HG03103 (cell line): ENCODE measurements around the gene MSRB3.

Experiments used
- ATAC-seq: cut with Tn5 transposase; IDR thresholded peaks from one replicate; pipeline ENCODE4 v1.9.1; 2021; ENCODE audit warnings: low read depth; ENCODE audit not compliant: unreplicated experiment

MSRB3 gene

GRCh38 chr12:65384240-65384639, 105.8 kb downstream of the MSRB3 start:
- ATAC-seq, result no peak

DNA sequence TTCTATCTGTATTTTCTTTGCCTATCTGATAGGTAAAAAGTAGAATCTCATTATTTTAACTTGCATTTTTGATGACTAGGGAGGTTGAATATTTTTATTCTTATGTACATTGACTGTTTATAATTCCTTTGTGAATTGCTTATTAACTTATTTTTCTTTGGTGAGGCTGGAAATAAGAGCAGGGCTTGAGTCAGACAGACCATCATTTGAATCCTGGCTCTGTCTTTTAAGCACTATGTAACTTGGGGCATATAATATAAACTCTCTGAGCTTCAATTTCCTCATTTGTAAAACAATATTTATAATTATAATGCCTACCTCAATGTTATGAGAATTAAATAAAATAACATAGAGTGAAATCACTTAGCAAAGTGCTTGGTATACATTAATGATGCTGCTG, 108.9 kb downstream of the MSRB3 start:
- no peak for ATAC-seq

DNA sequence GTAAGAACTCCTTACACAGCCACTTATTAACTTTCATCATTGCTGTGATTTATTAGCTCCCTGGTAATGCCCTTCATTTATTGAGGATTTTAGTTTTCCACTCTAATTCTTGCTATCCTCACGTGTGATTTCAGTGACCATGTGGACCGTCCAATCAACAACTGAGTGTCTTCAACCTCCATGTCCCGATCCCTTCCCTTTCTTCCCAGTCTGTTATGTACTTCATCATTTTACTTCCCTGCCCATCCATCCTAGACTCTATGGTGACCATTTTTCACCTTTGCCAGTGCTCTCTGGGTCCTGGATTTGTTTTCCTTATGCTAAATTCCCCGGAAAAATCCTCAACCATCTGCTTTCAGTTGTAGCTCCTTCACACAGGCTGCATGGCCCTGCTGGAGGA, 111.0 kb downstream of the MSRB3 start:
- no peak for ATAC-seq

GRCh38 chr12:65391711-65392110, 113.2 kb downstream of the MSRB3 start:
- ATAC-seq, result no peak

DNA sequence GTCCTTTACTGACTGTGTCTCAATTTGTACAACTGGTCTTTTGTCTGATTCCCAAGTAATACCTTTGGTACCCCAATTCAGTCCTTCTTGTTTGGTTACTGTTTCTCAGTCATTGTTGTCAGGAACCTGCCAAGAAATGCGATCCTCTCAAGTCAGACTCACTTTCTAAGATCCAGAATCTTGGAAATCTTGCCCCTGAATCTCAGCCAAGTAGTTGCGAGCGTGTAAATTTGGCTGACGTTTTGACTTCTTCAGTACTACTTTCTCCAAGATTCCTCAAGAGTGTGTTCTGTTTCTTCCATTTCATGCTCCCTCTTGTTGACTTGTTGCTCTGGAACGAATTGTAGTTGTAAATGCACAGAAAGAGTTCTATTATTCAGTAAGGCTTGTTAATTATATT, 114.0 kb downstream of the MSRB3 start:
- ATAC-seq, result no peak

DNA sequence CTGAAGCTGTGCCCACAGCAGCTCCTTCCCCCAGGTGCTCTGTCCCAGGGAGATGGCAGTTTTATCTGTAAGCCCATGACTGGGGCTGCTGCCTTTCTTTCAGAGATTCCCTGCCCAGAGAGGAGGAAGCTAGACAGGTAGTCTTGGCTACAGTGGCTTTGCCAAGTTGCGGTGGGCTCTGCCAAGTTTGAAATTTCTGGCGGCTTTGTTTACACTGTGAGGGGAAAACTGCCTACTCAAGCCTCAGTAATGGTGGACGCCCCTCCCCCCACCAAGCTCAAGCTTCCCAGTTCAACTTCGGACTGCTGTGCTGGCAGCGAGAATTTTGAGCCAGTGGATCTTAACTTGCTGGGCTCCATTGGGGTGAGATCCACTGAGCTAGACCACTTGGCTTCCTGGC, 124.7 kb downstream of the MSRB3 start:
- ATAC-seq, result no peak

DNA sequence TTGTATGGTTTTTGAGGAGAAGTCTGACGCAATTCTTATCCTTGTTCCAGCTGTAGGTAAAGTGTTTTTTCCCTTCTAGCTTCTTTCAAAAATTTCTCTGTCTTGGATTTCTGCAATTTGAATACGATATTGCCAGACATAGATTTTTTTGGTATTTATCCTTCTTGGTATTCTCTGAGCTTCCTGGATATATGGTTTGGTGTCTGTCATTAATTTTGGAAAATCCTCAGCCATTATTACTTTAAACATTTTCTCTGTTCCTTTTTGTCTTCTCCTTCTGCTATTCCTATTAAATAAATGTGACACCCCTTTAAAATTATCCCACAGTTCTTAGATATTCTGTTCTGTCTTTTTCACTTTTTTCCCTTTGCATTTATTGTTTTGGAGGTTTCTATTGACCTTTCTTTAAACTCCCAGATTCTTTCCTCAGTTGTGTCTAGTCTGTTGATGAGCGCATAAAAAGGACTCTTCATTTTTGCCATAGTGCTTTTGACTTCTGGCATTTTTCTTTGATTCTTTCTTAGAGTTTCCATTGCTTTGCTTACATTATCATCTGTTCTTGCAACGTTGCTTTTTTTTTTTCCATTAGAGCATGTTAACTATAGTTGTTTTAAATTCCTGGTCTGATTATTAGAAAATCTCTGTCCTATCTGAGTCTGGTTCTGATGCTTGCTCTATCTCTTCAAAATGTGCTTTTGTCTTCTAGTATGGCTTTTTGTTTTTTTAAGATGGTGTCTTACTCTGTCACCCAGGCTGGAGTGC, 129.1 kb downstream of the MSRB3 start:
- ATAC-seq, result no peak

- ATAC-seq, result no peak
These were observed 130.0 kb downstream of the MSRB3 start for GRCh38 chr12:65408441-65408840.

- no peak for ATAC-seq
These were observed 131.2 kb downstream of the MSRB3 start for GRCh38 chr12:65409726-65410125.

DNA sequence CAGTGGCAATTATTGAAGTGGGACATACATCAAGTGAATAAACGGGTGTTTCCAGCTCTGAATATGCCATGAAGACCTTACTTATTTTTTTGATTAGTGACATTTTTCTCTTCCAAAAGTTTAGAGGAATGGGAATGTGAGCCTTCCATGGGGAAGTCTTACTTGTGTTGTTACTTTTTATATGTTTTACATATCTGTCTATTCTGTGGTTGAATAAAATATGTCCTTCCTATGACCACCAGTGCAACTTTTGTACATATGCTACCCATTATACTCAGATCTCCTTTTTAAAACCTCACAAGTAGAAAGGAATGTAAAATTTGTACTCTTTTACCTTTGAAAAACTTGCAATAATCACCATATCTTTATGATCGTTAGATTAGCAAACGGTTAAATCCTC, 132.7 kb downstream of the MSRB3 start:
- ATAC-seq, result no peak

DNA sequence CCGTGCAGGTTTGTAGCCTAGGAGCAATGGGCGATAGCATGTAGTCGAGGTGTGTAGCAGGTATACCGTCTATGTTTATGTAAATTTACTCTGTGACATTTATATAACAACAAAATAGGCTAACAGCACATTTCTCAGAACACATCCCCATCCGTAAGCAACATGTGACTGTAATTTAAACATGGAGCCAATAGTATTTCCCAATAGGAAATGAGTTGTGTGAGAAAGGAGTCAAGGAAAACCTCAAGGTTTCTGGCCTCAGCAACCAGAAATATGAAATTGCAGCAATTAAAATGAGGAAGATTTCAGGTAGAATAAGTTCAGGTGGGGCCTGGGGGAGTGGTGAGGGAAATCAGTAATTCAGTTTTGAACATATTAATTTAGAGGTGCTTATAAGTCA, 136.0 kb downstream of the MSRB3 start:
- no peak for ATAC-seq

GRCh38 chr12:65415826-65416225, 137.3 kb downstream of the MSRB3 start:
- ATAC-seq, result no peak

DNA sequence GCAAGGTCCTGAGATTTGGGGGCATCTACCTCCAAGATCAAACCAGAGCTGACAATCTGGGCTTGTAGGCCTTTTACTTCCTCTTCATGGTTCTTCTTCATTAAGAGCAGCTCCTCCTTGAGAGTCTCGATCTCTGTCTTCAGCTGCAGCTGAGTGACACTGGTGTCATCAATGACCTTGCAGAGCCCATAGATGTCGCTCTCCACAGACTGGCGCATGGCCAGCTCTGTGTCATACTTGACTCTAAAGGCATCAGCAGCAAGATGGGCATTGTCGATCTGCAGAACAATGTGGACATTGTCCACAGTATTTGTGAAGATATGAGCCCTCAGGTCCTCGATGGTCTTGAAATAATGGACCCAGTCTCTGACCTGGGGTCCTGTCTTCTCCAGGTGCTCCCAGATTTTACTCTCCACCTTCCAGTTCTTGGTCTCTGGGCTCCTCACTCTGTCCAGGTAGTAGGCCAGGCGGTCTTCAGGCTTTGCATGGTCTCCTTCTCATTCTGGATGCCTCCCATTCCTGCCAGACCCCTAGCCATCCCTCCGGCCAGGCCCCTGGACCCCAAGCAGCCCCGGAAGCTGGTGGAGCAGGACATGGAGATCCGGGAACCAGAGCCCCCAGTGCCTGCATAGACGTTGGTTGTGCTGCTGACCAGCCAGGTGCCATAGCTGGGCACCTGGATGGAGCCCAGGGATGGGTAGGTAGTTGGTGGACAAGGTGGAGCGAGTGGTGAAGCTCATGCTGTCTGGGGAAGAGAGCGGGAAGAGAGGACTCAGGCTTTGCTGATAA, 141.0 kb downstream of the MSRB3 start:
- no peak for ATAC-seq

GRCh38 chr12:65420941-65421340, 142.5 kb downstream of the MSRB3 start:
- ATAC-seq, result no peak

DNA sequence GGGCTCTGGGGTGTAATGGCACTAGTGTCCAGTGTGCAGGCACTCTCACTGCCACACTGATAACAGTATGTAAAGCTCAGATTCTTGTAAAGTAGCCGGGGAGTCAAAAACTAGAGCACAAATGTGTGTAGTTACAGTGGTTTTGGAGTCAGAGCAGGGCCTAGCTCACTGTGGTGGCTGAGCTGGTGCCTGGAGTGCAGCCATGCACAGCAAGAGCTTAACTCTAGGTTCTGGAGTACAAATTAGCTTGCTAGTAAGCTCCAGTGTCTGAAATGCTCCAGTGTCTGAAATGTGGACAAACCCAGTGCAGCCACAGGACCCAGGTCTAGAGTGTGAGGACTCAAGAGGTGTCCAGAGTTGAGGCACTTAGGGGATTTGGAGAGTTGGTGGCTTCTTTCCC, 149.2 kb downstream of the MSRB3 start:
- no peak for ATAC-seq

GRCh38 chr12:65430006-65430405, 151.5 kb downstream of the MSRB3 start:
- ATAC-seq, result no peak

GRCh38 chr12:65430571-65431306, 152.3 kb downstream of the MSRB3 start:
- no peak for ATAC-seq

- ATAC-seq, result no peak
These were observed 153.6 kb downstream of the MSRB3 start for GRCh38 chr12:65432114-65432513.

DNA sequence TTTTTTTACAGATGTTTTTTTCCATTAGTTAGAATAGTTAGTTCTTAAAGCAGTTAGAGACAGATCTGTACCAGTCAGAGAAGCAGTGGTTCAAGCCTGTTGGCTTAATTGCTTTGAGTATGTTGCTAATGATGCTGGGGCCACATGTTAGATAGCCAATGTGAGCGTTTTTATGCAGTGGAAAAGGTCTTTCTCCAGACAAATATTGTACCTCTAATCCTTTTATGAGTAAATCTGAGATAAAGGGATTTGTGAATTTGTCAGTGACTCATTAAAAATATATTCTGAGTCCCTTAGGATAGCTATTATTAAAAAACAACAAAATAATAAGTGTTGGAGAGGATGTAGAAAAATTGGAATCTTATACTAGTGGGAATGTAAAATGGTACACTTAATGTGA, 154.2 kb downstream of the MSRB3 start:
- no peak for ATAC-seq

DNA sequence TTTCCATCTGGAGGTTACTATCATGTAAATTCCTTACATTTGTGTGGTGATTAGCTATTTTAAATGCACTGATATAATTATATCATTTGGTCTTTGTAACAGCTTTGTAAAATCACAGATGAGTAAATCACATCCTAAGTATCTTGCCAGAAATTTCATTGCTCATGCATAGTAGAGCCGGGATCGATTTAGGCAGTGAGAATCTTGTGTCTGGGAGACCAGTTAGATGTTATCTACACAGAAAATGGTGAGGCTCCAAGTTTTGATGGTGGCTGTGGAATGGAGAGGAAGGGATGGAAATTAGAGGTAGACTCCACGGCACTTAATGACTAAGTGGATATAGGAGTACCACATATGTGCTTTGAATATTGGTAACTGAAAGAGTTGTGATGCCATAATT, 156.3 kb downstream of the MSRB3 start:
- ATAC-seq, result no peak

- no peak for ATAC-seq
These were observed 164.6 kb downstream of the MSRB3 start for GRCh38 chr12:65443038-65443437.
